Measurements from ENCODE around the gene MLYCD. TPM values are rescaled to one million over a fixed set of nuclear protein-coding genes. Genes with fewer than 3 reads are reported as not detected.

Gene MLYCD
- total RNA-seq, 6 experiments from 2014 or later, result 6.6 to 15.6 (median 11.3) TPM

DNA sequence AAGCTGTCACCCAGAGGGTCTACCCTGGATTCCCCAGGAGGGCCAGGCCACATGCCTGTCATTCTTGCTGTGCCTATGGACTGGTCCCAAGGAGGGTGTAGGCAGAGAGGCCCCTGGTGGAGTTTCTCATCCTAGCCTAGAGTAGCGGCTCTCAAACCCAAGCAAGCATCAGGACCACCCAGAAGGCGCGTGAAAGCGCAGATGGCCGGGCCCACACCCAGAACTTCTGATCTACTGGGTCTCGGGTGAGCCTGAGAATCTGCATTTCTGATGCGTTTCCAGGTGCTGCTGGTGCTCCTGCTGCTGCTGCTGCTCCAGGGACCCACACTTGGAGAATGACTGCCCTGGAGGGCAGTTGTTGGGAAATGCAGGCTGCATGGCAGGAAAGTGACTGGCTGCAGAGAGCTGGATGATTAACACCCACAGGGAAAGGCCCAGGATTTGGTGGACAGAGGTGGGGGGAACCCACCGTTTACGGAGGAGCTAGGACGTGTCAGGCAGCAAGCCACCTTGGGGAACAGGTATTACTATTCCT is 44.7 kb downstream of the MLYCD start:
- DNase-seq (peak in 1 of 3 donors; percentile 59), ATAC-seq (peak; percentile 8 to 42 (median 17))
- TF ChIP-seq, protein P1, sequence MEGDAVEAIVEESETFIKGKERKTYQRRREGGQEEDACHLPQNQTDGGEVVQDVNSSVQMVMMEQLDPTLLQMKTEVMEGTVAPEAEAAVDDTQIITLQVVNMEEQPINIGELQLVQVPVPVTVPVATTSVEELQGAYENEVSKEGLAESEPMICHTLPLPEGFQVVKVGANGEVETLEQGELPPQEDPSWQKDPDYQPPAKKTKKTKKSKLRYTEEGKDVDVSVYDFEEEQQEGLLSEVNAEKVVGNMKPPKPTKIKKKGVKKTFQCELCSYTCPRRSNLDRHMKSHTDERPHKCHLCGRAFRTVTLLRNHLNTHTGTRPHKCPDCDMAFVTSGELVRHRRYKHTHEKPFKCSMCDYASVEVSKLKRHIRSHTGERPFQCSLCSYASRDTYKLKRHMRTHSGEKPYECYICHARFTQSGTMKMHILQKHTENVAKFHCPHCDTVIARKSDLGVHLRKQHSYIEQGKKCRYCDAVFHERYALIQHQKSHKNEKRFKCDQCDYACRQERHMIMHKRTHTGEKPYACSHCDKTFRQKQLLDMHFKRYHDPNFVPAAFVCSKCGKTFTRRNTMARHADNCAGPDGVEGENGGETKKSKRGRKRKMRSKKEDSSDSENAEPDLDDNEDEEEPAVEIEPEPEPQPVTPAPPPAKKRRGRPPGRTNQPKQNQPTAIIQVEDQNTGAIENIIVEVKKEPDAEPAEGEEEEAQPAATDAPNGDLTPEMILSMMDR (IDR thresholded peaks at IDR 0.05), result no peak
- TF ChIP-seq POLR2A (IDR thresholded peaks at IDR 0.05), result no peak
- Histone ChIP-seq H3K27ac (peak overlapping the region; percentile 43 to 83 (median 63)), H3K36me3 (no peaks in the 10 kb centered on the region), H3K4me3 (peak overlapping the region in 2 of 3 donors; percentile 34 to 39), H3K4me1 (peaks cover 0 to 75% (median 37%) of the 10 kb centered on the region in 4 donors), H3K9me3 (no peaks in the 10 kb centered on the region), H3K27me3 (no peaks in the 10 kb centered on the region)
- intact Hi-C loops (cut with DNase I), result no loop called here
- 45% methylated on average over 3 of the region's 10 CpGs for WGBS (ENCODE audit: insufficient coverage, low coverage, low lambda C conversion rate, missing lambda C conversion rate)

DNA sequence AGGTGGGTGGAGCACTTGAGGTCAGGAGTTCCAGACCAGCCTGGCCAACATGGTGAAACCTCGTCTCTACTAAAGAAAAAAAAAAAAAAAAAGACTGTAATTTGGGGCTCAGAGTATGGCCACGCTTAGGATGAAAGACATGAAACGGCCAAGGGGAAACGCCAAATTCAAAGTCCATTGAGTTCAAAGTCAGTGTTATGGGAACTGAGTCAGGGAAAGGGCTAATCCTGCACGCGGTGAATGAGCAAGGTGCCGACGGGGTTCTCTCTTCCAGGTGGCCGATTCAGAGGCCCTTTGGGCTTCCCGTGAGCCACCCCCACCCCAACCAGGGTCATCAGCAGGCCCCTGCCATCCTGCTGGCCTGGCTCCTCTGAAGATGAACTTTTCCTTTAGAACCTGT is 46.7 kb downstream of the MLYCD start:
- TF ChIP-seq, protein P1 (IDR thresholded peaks at IDR 0.05), result no peak
- TF ChIP-seq POLR2A (IDR thresholded peaks at IDR 0.05), result no peak
- 32% methylated on average over 10 of the region's 10 CpGs for WGBS (ENCODE audit: insufficient coverage, low coverage, low lambda C conversion rate, missing lambda C conversion rate)
- Histone ChIP-seq H3K36me3 (no peaks in the 10 kb centered on the region), H3K4me3 (peak overlapping the region in 2 of 3 donors; percentile 22 to 59), H3K9me3 (no peaks in the 10 kb centered on the region), H3K27me3 (no peaks in the 10 kb centered on the region), H3K4me1 (peaks cover 0 to 83% (median 36%) of the 10 kb centered on the region in 4 donors), H3K27ac (peak overlapping the region; percentile 68 to 83 (median 78))
- intact Hi-C loops (cut with DNase I), result no loop called here
- DNase-seq, result no peak
- no peak for ATAC-seq

DNA sequence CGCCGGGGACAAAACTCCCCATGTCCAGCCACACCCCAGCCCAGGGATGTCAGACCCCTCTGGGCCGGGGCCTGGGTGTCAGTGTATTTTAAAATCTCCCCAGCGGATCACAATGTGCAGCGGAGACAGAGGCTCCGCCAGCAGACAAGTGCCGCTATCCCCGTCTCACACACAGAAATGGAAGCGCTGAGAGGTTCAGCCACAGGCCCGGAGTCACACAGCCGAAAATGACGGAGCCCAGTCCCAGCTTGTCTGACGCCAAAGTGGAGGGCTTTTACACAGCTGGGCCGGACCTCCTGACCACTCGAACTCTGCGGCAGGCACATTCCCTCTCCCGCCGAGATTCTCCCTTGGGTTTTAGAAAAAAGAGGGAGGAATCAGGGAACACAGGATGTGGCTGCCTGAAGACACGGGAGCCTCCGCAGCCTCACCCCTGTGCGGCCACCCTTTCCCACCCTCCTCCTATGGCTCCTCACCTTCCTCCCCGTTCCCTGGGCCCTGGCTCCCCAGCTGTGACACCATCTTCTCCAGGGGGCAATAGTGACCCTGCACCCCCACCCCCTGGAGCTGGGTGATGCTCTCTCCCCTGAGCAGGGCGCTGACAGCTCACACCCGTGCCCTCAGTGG is 47.4 kb downstream of the MLYCD start:
- Histone ChIP-seq H3K36me3 (no peaks in the 10 kb centered on the region), H3K27ac (peak overlapping the region; percentile 68 to 82 (median 78)), H3K4me1 (peaks cover 0 to 83% (median 36%) of the 10 kb centered on the region in 4 donors), H3K9me3 (no peaks in the 10 kb centered on the region), H3K4me3 (peak overlapping the region in 2 of 3 donors; percentile 22 to 59), H3K27me3 (no peaks in the 10 kb centered on the region)
- ATAC-seq, result no peak
- no peak for DNase-seq
- intact Hi-C loops (cut with DNase I), result no loop called here
- 40% methylated on average over 14 of the region's 24 CpGs for WGBS (ENCODE audit: insufficient coverage, low coverage, low lambda C conversion rate, missing lambda C conversion rate)
- TF ChIP-seq POLR2A (IDR thresholded peaks at IDR 0.05), result no peak
- TF ChIP-seq, protein P1 (IDR thresholded peaks at IDR 0.05), result no peak

DNA sequence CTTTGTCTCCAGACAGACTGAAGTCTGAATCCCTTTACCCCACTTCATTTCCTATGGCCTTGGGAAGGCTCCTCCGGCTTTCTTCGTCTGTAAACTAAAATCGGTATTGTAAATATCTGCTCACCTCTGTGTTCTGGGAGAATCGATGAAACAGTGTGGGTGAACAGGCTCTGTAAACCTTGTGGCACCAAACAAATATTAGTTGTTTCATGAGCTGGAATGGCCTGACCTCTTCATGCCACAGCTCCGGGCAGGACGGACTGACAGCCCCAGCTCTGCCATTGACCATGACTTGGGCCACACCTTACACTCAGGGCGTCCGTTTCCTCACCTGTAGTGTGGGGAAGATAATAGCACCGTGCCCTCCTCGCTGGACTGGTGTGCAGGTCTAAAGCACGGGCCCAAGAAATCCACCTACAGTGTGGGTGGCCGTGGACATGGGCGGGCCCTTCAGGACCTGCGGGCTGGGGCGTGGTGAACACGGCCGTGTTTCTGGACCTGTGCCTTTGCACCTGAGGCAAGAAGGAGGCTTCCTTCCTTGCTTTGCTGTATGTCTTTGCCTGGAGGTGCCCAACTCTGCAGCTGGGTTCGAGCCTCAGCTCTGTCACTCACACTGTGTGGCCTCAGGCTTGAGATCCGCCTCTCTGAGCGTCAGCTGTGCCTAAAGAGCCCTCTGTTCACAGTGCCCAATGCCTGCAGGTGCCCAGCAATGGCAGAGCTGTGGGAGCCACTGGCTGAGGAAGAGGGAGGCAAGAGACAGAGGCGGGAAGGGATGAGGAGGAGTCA is 48.1 kb downstream of the MLYCD start:
- H3K4me1 ChIP-seq, result peaks cover 0 to 79% (median 35%) of the 10 kb centered on the region in 4 donors
- intact Hi-C loops (cut with DNase I), result no loop called here
- H3K36me3 ChIP-seq, result no peaks in the 10 kb centered on the region
- ATAC-seq (peak; percentile 53 to 55 (median 54)), DNase-seq (peak in 2 of 3 donors; percentile 57 to 73)
- H3K4me3 ChIP-seq, result peak overlapping the region in 2 of 3 donors; percentile 22 to 59
- H3K27me3 ChIP-seq, result no peaks in the 10 kb centered on the region
- 41% methylated on average over 18 of the region's 21 CpGs for WGBS (ENCODE audit: insufficient coverage, low coverage, low lambda C conversion rate, missing lambda C conversion rate)
- peak overlapping the region; percentile 68 to 82 (median 78) for H3K27ac ChIP-seq
- no peak for TF ChIP-seq POLR2A (IDR thresholded peaks at IDR 0.05)
- TF ChIP-seq, protein P1 (IDR thresholded peaks at IDR 0.05), result no peak
- H3K9me3 ChIP-seq, result no peaks in the 10 kb centered on the region

Data from right lobe of liver (tissue), 6 donors.